Smooth muscle cell (in vitro differentiated cells): ENCODE measurements around the gene PLCD3. TPM values are rescaled to one million over a fixed set of nuclear protein-coding genes. Genes with fewer than 3 reads are reported as not detected.

Experiments used
- DNase-seq: peaks from one replicate; lab custom pipeline; 2025; ENCODE audit not compliant: unreplicated experiment; lab: John Stamatoyannopoulos, UW
- H2AFZ ChIP-seq: fragments of 200-600 bp; sonication (generic); 2 replicates; pipeline ENCODE4 v1.6.0; 2016; ENCODE audit warnings: antibody characterized with exemption, low read depth, mild to moderate bottlenecking
- H3F3A ChIP-seq: fragments of 200-600 bp; sonication (generic); 2 replicates; pipeline ENCODE4 v1.6.0; 2017; ENCODE audit warnings: antibody characterized with exemption, low read depth
- H3K27ac ChIP-seq: fragments of 200-600 bp; sonication (generic); 2 replicates; pipeline ENCODE4 v1.5.1; 2016; ENCODE audit warnings: low read depth, mild to moderate bottlenecking
- H3K27me3 ChIP-seq: fragments of 200-600 bp; sonication (generic); 2 replicates; pipeline ENCODE4 v1.6.1; 2016; ENCODE audit warnings: low read depth, mild to moderate bottlenecking
- H3K36me3 ChIP-seq: fragments of 200-600 bp; sonication (generic); 2 replicates; pipeline ENCODE4 v1.5.1; 2016; ENCODE audit warnings: low read depth
- H3K4me1 ChIP-seq: fragments of 200-600 bp; sonication (generic); 2 replicates; pipeline ENCODE4 v1.5.1; 2016; ENCODE audit warnings: low read depth
- H3K4me2 ChIP-seq: fragments of 200-600 bp; sonication (generic); 2 replicates; pipeline ENCODE4 v1.6.0; 2016; ENCODE audit warnings: mild to moderate bottlenecking
- H3K4me3 ChIP-seq: fragments of 200-600 bp; sonication (generic); 2 replicates; pipeline ENCODE4 v1.5.1; 2016; ENCODE audit warnings: mild to moderate bottlenecking
- H3K79me2 ChIP-seq: fragments of 200-600 bp; sonication (generic); 2 replicates; pipeline ENCODE4 v1.6.0; 2016; ENCODE audit warnings: low read depth, mild to moderate bottlenecking
- H3K9ac ChIP-seq: fragments of 200-600 bp; sonication (generic); 2 replicates; pipeline ENCODE4 v1.6.0; 2016; ENCODE audit warnings: low read depth
- H3K9me3 ChIP-seq: fragments of 200-600 bp; sonication (generic); replicated peaks from 2 replicates; pipeline ENCODE4 v1.5.1; 2016; ENCODE audit warnings: low read depth
- H4K20me1 ChIP-seq: fragments of 200-600 bp; sonication (generic); 2 replicates; pipeline ENCODE4 v1.6.0; 2016; ENCODE audit warnings: low read depth
- WGBS: methylation state at CpG from one replicate; pipeline ENCODE4 v1.1.7; 2016; ENCODE audit warnings: low lambda C conversion rate; 5-methylcytosine and 5-hydroxymethylcytosine counted together
- polyA plus RNA-seq: library from polyadenylated mRNA; unstranded; fragments of >200 nt; fragmentation: Nextera tagmentation; extraction: Ambion mirVana; gene quantifications from 2 replicates; pipeline ENCODE4 v1.2.1, GENCODE V29; 2016
- total RNA-seq: library from RNA; depleted of rRNA; stranded (reverse); fragments of >200 nt; gene quantifications from 2 replicates; pipeline ENCODE4 v1.2.3, GENCODE V29; 2014
- TF ChIP-seq, protein P1 (sequence below): fragments of 200-600 bp; sonication (generic); IDR thresholded peaks from 2 replicates; pipeline ENCODE4 v1.5.1; 2017; ENCODE audit warnings: borderline replicate concordance, mild to moderate bottlenecking, antibody characterized with exemption; ENCODE audit not compliant: insufficient read depth, poor library complexity, severe bottlenecking

Gene PLCD3
- total and polyA plus RNA-seq, 2 experiments from 2014 or later: 24.0 to 33.4 TPM

DNA sequence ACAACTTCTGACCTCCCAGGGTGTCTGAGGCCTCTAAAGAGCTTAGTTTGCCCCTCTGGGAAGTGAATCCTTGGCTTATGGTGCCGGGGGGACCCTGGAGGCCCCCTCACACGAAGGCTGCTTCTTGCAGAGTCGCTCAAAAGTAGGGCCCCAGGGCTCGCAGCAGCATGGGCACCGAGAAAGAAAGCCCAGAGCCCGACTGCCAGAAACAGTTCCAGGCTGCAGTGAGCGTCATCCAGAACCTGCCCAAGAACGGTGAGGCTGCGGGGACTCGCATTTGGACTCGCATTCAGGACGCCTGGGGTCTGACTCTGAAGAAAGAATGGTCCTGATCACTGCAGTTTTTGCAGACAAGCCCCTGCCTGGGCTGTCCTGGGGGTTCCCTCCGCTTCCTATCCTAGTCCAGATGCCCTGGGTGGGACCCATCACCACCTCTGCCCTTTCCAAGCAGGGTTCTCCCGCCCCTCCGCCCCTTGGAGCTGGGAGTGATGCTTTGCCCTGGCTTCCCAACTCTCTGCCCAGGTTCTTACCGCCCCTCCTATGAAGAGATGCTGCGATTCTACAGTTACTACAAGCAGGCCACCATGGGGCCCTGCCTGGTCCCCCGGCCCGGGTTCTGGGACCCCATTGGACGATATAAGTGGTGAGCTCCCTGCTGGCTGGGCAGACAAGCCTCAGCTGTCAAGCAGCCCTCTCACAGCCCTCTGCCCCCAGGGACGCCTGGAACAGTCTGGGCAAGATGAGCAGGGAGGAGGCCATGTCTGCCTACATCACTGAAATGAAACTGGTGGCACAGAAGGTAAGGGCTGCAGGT, 3.9 kb upstream of the PLCD3 start:
- peaks cover 9% of the 10 kb centered on the region for H3K79me2 ChIP-seq
- no peak for DNase-seq
- H3K9me3 ChIP-seq: no peaks in the 10 kb centered on the region
- peaks cover 8% of the 10 kb centered on the region for H3K4me1 ChIP-seq
- H3K36me3 ChIP-seq: no peaks in the 10 kb centered on the region
- H3K27me3 ChIP-seq: no peaks in the 10 kb centered on the region
- H3K9ac ChIP-seq: peak overlapping the region; percentile 21
- 83% methylated on average over 19 of the region's 21 CpGs for WGBS
- H3K4me2 ChIP-seq: peak overlapping the region; percentile 90
- H2AFZ ChIP-seq: peak overlapping the region; percentile 28
- H3K4me3 ChIP-seq: peak overlapping the region; percentile 59
- TF ChIP-seq, protein P1, sequence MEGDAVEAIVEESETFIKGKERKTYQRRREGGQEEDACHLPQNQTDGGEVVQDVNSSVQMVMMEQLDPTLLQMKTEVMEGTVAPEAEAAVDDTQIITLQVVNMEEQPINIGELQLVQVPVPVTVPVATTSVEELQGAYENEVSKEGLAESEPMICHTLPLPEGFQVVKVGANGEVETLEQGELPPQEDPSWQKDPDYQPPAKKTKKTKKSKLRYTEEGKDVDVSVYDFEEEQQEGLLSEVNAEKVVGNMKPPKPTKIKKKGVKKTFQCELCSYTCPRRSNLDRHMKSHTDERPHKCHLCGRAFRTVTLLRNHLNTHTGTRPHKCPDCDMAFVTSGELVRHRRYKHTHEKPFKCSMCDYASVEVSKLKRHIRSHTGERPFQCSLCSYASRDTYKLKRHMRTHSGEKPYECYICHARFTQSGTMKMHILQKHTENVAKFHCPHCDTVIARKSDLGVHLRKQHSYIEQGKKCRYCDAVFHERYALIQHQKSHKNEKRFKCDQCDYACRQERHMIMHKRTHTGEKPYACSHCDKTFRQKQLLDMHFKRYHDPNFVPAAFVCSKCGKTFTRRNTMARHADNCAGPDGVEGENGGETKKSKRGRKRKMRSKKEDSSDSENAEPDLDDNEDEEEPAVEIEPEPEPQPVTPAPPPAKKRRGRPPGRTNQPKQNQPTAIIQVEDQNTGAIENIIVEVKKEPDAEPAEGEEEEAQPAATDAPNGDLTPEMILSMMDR: no peak
- H3K27ac ChIP-seq: no peak overlapping the region
- H3F3A ChIP-seq: no peaks in the 10 kb centered on the region
- no peaks in the 10 kb centered on the region for H4K20me1 ChIP-seq

DNA sequence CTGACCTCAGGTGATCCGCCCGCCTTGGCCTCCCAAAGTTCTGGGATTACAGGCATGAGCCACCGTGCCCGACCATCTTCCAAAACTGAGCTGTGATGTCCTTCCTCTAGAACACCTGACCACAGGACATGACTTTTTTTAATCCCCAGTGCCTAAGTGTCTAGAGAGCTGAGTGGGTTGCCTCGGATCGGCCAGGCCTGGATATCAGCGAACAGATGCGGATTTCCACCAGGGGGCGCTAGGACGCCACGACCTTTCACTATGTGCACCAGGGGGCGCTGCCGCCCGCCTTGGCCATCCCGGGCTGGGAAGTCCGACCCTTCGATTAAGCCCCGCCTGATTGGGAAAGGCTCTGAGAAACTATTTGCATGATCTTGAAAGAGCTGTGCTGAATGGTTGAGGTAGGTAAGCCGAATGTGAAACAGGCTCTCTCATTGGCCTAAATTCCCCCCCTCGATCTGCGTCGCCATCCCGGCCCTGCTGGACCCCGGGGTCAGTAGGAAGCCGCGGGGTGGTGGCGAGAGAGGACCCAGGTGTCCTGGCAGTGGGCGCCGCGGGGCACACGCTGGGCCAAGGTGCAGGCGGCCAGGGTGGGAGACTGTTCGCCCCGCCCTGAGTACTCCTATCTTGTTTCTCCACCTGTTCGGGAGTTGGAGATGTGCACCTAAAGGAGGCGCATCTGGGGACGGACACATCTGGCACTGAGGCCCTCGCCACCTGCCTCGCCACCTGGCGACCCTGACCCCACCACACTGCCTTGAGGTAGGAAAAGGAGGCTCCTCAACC, 3.1 kb upstream of the PLCD3 start, which contains the start of gene ACBD4:
Gene ACBD4, plus strand, starts transcription at position 496 of the 786 bp plus-strand sequence. CDS start 458 bp downstream, outside the sequence.
- peaks cover 5% of the 10 kb centered on the region for H3F3A ChIP-seq
- H3K4me2 ChIP-seq: peak within 1 kb of the TSS; percentile 90
- H3K4me1 ChIP-seq: peaks cover 9% of the 10 kb centered on the region
- peak within 1 kb of the TSS; percentile 21 for H3K9ac ChIP-seq
- H3K79me2 ChIP-seq: peaks cover 14% of the 10 kb centered on the region
- H3K9me3 ChIP-seq: no peaks in the 10 kb centered on the region
- H4K20me1 ChIP-seq: no peaks in the 10 kb centered on the region
- peak within 1 kb of the TSS; percentile 59 for H3K4me3 ChIP-seq
- 11% methylated on average over 39 of the region's 40 CpGs for whole genome bisulfite sequencing
- DNase-seq: peak; percentile 92
- H3K27ac ChIP-seq: no peak within 1 kb of the TSS
- no peaks in the 10 kb centered on the region for H3K36me3 ChIP-seq
- no peaks in the 10 kb centered on the region for H3K27me3 ChIP-seq
- H2AFZ ChIP-seq: peak within 1 kb of the TSS; percentile 28
- TF ChIP-seq, protein P1: peak; percentile 100

DNA sequence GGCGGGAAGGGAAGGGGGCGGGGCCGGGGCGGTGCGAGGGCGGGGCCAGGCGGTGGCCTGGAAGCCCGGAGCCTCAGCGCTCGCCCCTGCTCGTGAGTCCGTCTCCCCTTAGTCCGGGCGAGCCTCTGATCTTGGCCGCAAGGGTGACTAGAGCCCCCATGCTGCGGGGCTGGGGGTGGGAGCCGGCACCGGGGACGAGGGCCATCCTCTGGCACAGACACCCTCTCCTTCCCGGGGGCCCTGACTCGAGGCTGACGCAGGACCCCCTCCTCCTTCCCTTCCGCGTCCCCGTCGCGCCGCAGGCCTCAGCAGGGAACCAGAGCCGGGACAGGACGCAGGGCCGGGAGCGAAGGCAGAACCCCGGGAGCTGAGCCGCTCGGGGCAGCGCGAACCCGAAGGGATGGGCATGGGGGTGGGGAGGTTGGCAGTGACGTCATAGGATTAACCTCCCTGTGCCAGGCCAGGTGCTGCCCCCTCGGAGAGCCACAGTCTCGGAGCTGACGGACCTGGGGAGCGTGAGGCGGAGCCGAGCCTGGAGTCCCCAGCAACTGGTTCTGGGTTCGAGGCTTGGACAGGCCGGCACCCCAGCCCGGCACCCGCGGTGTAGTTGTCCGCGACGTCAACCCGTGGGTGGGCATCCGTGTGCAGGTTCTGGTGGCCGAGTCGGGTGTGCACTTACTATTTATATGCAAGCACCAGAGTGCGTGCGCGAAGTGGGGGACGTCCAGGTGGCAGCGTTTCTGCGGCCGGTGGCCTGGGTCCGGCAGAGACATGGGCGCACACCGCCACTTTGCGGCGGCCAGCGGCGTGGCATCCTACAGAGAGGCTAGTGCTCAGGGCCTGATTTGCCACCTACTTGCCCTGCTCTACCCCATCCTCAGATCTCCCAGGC, 503 bp upstream of the PLCD3 start:
- H3K9me3 ChIP-seq: no peaks in the 10 kb centered on the region
- H3K9ac ChIP-seq: peak overlapping the region; percentile 82
- H3K27me3 ChIP-seq: no peaks in the 10 kb centered on the region
- peak overlapping the region; percentile 95 for H3K4me2 ChIP-seq
- DNase-seq: peak; percentile 76
- TF ChIP-seq, protein P1: peak; percentile 65
- H3K36me3 ChIP-seq: no peaks in the 10 kb centered on the region
- WGBS: 2% methylated on average over 54 of the region's 71 CpGs
- H4K20me1 ChIP-seq: no peaks in the 10 kb centered on the region
- H3K4me3 ChIP-seq: peak overlapping the region; percentile 94
- peaks cover 27% of the 10 kb centered on the region for H3K79me2 ChIP-seq
- H3K4me1 ChIP-seq: peaks cover 23% of the 10 kb centered on the region
- peak overlapping the region; percentile 74 for H2AFZ ChIP-seq
- H3F3A ChIP-seq: peaks cover 19% of the 10 kb centered on the region
- peak overlapping the region; percentile 87 for H3K27ac ChIP-seq
